ENCODE measurements around the gene NKRF.

DNA sequence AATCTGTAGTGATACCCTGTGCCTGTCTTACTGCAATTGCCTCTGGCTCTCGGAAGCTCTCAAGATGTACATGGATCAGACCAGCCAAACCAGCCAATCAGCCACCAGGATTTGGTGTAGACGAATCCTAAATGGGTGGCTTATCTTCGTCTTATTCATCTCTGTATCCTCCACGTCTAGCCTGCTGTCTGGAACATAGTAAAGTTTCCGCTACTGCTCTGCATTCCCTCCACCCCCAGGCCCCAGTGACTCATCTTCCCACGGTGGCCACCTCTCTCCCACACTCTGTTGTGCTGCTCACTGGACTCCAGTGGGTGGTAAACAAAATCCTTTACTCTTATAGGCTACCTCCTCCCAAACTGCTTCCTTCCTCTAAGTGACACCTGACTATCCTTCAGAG lies 48.9 kb upstream of the NKRF start:
- TF ChIP-seq CTCF (tag by site-specific recombination; IDR thresholded peaks at IDR 0.05) (no peak), ZNF211 (tag by site-specific recombination; IDR thresholded peaks at IDR 0.05; ENCODE audit: low read depth) (no peak), ZNF660 (tag by site-specific recombination; IDR thresholded peaks at IDR 0.05) (no peak), REST (tag by site-specific recombination; IDR thresholded peaks at IDR 0.05) (no peak), ZNF274 (IDR thresholded peaks at IDR 0.05; ENCODE audit: low read length) (no peak), ZNF274 (tag by site-specific recombination; IDR thresholded peaks at IDR 0.05; ENCODE audit: borderline replicate concordance) (no peak), ZNF76 (tag by site-specific recombination; IDR thresholded peaks at IDR 0.05; ENCODE audit: borderline replicate concordance, low read depth) (no peak), ZNF558 (tag by site-specific recombination; IDR thresholded peaks at IDR 0.05) (no peak)
- TF ChIP-seq, protein P1, sequence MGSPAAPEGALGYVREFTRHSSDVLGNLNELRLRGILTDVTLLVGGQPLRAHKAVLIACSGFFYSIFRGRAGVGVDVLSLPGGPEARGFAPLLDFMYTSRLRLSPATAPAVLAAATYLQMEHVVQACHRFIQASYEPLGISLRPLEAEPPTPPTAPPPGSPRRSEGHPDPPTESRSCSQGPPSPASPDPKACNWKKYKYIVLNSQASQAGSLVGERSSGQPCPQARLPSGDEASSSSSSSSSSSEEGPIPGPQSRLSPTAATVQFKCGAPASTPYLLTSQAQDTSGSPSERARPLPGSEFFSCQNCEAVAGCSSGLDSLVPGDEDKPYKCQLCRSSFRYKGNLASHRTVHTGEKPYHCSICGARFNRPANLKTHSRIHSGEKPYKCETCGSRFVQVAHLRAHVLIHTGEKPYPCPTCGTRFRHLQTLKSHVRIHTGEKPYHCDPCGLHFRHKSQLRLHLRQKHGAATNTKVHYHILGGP (tag by site-specific recombination; IDR thresholded peaks at IDR 0.05), result no peak
- TF ChIP-seq, protein P2, sequence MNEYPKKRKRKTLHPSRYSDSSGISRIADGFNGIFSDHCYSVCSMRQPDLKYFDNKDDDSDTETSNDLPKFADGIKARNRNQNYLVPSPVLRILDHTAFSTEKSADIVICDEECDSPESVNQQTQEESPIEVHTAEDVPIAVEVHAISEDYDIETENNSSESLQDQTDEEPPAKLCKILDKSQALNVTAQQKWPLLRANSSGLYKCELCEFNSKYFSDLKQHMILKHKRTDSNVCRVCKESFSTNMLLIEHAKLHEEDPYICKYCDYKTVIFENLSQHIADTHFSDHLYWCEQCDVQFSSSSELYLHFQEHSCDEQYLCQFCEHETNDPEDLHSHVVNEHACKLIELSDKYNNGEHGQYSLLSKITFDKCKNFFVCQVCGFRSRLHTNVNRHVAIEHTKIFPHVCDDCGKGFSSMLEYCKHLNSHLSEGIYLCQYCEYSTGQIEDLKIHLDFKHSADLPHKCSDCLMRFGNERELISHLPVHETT (tag by site-specific recombination; IDR thresholded peaks at IDR 0.05), result no peak

All from HEK293 (cell line).